Measurements from ENCODE around the gene LCAT.
"Not testable (repeated sequence)": the region's sequence is repeated elsewhere in the genome, so short reads cannot be mapped to it uniquely, and the experiment has no call there.

LCAT gene

GRCh38 chr16:67943619-67944504 lies at the start of gene LCAT:
TSS of gene LCAT (minus strand) at chr16:67944120. CDS start at chr16:67944101, 19 bp downstream.
- DNase-seq (ENCODE audit: low read depth) = no peak

GRCh38 chr16:67993207-67994039 lies 49.5 kb upstream of the LCAT start:
- peak; percentile 86 for DNase-seq (ENCODE audit: low read depth)

- DNase-seq (ENCODE audit: low read depth) = no peak
Observed at GRCh38 chr16:67992661-67993206, 48.8 kb upstream of the LCAT start.

GRCh38 chr16:67990018-67990386 lies 46.1 kb upstream of the LCAT start:
- no peak for DNase-seq (ENCODE audit: low read depth)

GRCh38 chr16:67989322-67990017 lies 45.5 kb upstream of the LCAT start:
- DNase-seq (ENCODE audit: low read depth) = no peak

GRCh38 chr16:67988675-67989074 lies 44.8 kb upstream of the LCAT start:
- DNase-seq (ENCODE audit: low read depth) = no peak

- DNase-seq (ENCODE audit: low read depth) = no peak
Observed at GRCh38 chr16:67987460-67988160, 43.7 kb upstream of the LCAT start.

- no peak for DNase-seq (ENCODE audit: low read depth)
Observed at GRCh38 chr16:67986949-67987348, 43.0 kb upstream of the LCAT start.

- DNase-seq (ENCODE audit: low read depth) = no peak
Observed at GRCh38 chr16:67982011-67982696, 38.2 kb upstream of the LCAT start.

- no peak for DNase-seq (ENCODE audit: low read depth)
Observed at GRCh38 chr16:67979955-67980678, 36.2 kb upstream of the LCAT start, which contains the start of gene DPEP3. TSS of gene DPEP3 (minus strand) at chr16:67980499. CDS start at chr16:67980380, 119 bp downstream.

GRCh38 chr16:67977469-67978227 lies 33.7 kb upstream of the LCAT start:
- no peak for DNase-seq (ENCODE audit: low read depth)

GRCh38 chr16:67977005-67977404 lies 33.1 kb upstream of the LCAT start:
- DNase-seq (ENCODE audit: low read depth) = no peak

- DNase-seq (ENCODE audit: low read depth) = no peak
Observed at GRCh38 chr16:67976205-67976604, 32.3 kb upstream of the LCAT start.

GRCh38 chr16:67975321-67976105 lies 31.6 kb upstream of the LCAT start:
- DNase-seq (ENCODE audit: low read depth) = no peak

- not testable (repeated sequence) for DNase-seq (ENCODE audit: low read depth)
Observed at GRCh38 chr16:67972285-67972684, 28.4 kb upstream of the LCAT start.

GRCh38 chr16:67971111-67971510 lies 27.2 kb upstream of the LCAT start:
- DNase-seq (ENCODE audit: low read depth) = no peak

GRCh38 chr16:67969254-67970039 lies 25.5 kb upstream of the LCAT start:
- no peak for DNase-seq (ENCODE audit: low read depth)

Data from activated T-cell treated with anti-CD3 and anti-CD28 coated beads for 48 hours (primary cell).